HepG2 (cell line): ENCODE measurements around the gene ACOX3.

Experiments
- CTCF ChIP-seq: sonication (generic); formaldehyde crosslinking; IDR thresholded peaks from 2 replicates; pipeline ENCODE4 v1.5.0; 2020; ENCODE audit warnings: mild to moderate bottlenecking, missing genetic modification reagents, moderate library complexity
- ETV5 ChIP-seq: IDR thresholded peaks from 2 replicates; pipeline ENCODE4 v1.6.1; 2018; ENCODE audit warnings: missing biosample characterization, missing genetic modification reagents, inconsistent platforms, borderline replicate concordance
- FOXK2 ChIP-seq: fragments of 450-650 bp; IDR thresholded peaks from 2 replicates; pipeline ENCODE4 v1.6.1; 2016
- GTF2F1 ChIP-seq: fragments of 150-350 bp; IDR thresholded peaks from 2 replicates; pipeline ENCODE4 v1.6.1; 2014; ENCODE audit warnings: low read length
- KDM6A ChIP-seq: IDR thresholded peaks from 2 replicates; pipeline ENCODE4 v1.6.1; 2016; ENCODE audit warnings: low read depth
- POLR2AphosphoS5 ChIP-seq: IDR thresholded peaks from 2 replicates; pipeline ENCODE4 v1.6.1; 2012; ENCODE audit warnings: low read depth, low read length
- ZNF552 ChIP-seq: sonication (generic); formaldehyde crosslinking; IDR thresholded peaks from 2 replicates; pipeline ENCODE4 v1.9.0; 2022; ENCODE audit warnings: missing genetic modification reagents, mild to moderate bottlenecking, borderline replicate concordance
- ZNF558 ChIP-seq: sonication (generic); formaldehyde crosslinking; IDR thresholded peaks from 2 replicates; pipeline ENCODE4 v1.9.0; 2022; ENCODE audit warnings: mild to moderate bottlenecking, missing genetic modification reagents, borderline replicate concordance
- ZNF607 ChIP-seq: sonication (generic); formaldehyde crosslinking; IDR thresholded peaks from 2 replicates; pipeline ENCODE4 v1.5.1; 2020; ENCODE audit warnings: missing genetic modification reagents, mild to moderate bottlenecking, borderline replicate concordance
- TF ChIP-seq, protein P1 (sequence below): fragments of 450-650 bp; IDR thresholded peaks from 2 replicates; pipeline ENCODE4 v1.6.1; 2017; ENCODE audit warnings: mild to moderate bottlenecking
- TF ChIP-seq, protein P2 (sequence below): sonication (generic); formaldehyde crosslinking; IDR thresholded peaks from 2 replicates; pipeline ENCODE4 v1.8.1; 2023; ENCODE audit warnings: missing genetic modification reagents, inconsistent platforms, borderline replicate concordance
- TF ChIP-seq, protein P3 (sequence below): sonication (generic); formaldehyde crosslinking; IDR thresholded peaks from 2 replicates; pipeline ENCODE4 v1.4.0; 2020; ENCODE audit warnings: missing genetic modification reagents, borderline replicate concordance

GRCh38 chr4:8475751-8476575 lies 35.4 kb upstream of the ACOX3 start:
- no peak for TF ChIP-seq ETV5 (CRISPR knock-in tag)
- TF ChIP-seq ZNF552 = no peak
- no peak for TF ChIP-seq KDM6A (CRISPR knock-in tag)
- no peak for TF ChIP-seq GTF2F1
- no peak for TF ChIP-seq CTCF (CRISPR knock-in tag)
- TF ChIP-seq ZNF558 = no peak
- TF ChIP-seq, protein P1, sequence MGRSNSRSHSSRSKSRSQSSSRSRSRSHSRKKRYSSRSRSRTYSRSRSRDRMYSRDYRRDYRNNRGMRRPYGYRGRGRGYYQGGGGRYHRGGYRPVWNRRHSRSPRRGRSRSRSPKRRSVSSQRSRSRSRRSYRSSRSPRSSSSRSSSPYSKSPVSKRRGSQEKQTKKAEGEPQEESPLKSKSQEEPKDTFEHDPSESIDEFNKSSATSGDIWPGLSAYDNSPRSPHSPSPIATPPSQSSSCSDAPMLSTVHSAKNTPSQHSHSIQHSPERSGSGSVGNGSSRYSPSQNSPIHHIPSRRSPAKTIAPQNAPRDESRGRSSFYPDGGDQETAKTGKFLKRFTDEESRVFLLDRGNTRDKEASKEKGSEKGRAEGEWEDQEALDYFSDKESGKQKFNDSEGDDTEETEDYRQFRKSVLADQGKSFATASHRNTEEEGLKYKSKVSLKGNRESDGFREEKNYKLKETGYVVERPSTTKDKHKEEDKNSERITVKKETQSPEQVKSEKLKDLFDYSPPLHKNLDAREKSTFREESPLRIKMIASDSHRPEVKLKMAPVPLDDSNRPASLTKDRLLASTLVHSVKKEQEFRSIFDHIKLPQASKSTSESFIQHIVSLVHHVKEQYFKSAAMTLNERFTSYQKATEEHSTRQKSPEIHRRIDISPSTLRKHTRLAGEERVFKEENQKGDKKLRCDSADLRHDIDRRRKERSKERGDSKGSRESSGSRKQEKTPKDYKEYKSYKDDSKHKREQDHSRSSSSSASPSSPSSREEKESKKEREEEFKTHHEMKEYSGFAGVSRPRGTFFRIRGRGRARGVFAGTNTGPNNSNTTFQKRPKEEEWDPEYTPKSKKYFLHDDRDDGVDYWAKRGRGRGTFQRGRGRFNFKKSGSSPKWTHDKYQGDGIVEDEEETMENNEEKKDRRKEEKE = no peak
- TF ChIP-seq POLR2AphosphoS5 = no peak
- TF ChIP-seq ZNF607 = no peak
- TF ChIP-seq, protein P2, sequence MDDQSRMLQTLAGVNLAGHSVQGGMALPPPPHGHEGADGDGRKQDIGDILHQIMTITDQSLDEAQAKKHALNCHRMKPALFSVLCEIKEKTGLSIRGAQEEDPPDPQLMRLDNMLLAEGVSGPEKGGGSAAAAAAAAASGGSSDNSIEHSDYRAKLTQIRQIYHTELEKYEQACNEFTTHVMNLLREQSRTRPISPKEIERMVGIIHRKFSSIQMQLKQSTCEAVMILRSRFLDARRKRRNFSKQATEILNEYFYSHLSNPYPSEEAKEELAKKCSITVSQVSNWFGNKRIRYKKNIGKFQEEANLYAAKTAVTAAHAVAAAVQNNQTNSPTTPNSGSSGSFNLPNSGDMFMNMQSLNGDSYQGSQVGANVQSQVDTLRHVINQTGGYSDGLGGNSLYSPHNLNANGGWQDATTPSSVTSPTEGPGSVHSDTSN (CRISPR knock-in tag) = no peak
- TF ChIP-seq, protein P3, sequence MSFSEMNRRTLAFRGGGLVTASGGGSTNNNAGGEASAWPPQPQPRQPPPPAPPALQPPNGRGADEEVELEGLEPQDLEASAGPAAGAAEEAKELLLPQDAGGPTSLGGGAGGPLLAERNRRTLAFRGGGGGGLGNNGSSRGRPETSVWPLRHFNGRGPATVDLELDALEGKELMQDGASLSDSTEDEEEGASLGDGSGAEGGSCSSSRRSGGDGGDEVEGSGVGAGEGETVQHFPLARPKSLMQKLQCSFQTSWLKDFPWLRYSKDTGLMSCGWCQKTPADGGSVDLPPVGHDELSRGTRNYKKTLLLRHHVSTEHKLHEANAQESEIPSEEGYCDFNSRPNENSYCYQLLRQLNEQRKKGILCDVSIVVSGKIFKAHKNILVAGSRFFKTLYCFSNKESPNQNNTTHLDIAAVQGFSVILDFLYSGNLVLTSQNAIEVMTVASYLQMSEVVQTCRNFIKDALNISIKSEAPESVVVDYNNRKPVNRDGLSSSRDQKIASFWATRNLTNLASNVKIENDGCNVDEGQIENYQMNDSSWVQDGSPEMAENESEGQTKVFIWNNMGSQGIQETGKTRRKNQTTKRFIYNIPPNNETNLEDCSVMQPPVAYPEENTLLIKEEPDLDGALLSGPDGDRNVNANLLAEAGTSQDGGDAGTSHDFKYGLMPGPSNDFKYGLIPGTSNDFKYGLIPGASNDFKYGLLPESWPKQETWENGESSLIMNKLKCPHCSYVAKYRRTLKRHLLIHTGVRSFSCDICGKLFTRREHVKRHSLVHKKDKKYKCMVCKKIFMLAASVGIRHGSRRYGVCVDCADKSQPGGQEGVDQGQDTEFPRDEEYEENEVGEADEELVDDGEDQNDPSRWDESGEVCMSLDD (CRISPR knock-in tag) = no peak
- no peak for TF ChIP-seq FOXK2
